GM10248 (cell line): Measurements from ENCODE around the gene REG3A.

Experiments
- CTCF ChIA-PET: fragments of 300-600 bp; sonication (Branson Sonifier 250); formaldehyde crosslinking; extraction: SDS; loops from one replicate; lab custom pipeline; 2021; ENCODE audit warnings: antibody characterized with exemption; lab: Yijun Ruan, JAX
- POLR2A ChIA-PET: fragments of 350-650 bp; sonication (Branson Sonifier 250); formaldehyde crosslinking; extraction: SDS; loops from one replicate; lab custom pipeline; 2020; ENCODE audit warnings: antibody characterized with exemption; lab: Yijun Ruan, JAX
- DNase-seq: peaks from one replicate; pipeline ENCODE4 v3.0.0; 2012; ENCODE audit errors: extremely low spot score
- TF ChIP-seq, protein P1 (sequence below): IDR thresholded peaks from 2 replicates; pipeline ENCODE4 v1.5.1; 2012; ENCODE audit warnings: mild to moderate bottlenecking, low read depth; ENCODE audit errors: extremely low read depth, missing control alignments, control extremely low read depth

REG3A gene

DNA sequence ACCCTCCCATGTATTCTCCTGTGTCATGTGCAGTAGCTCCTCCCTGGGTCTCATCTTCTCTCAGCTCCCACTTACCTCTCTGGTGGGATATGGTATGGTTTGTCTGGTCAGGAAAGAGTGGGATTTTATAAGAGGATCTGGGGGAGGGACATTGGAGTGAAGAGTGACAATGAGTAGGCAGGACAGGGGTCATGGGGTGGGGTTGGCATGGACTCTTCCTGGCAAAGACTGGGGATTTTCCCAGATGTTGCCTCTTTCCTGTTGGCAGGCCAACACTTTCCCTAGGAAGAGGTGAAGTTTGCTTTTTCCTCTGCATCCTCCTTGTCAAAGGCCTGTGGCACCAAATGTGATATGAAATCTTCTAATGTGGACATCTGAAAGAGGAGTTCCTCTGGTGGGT lies at the start of gene REG3A:
Gene REG3A, minus strand, starts transcription at position 101 of the 400 bp plus-strand sequence. CDS start 348 bp downstream, outside the sequence.
- POLR2A ChIA-PET: no interaction called here
- no peak for DNase-seq

DNA sequence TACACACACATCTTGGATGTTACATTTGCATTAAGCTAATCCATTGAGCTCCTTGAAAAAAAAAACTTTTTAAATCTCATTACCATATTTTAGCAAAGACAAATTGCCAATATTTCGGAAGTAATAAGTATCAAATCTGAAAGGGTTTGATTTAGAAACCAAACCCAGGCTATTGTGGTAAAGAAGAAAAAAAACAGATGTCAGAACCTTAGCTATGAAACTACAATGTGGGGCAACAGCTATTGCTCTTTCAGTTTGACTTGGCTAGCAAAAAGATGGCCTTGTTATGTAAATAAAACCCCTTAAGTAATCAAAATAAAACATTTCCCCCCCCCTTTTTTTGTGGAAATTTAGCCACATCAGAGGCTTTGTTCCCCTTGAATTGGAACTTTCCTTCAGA lies 41.2 kb upstream of the REG3A start:
- DNase-seq: no peak
- POLR2A ChIA-PET: no interaction called here
- CTCF ChIA-PET: interaction anchor here (1.7 kb wide), 1 partner anchor 11 kb away, joined by 4 read pairs; no protein-coding TSS in a partner anchor
- TF ChIP-seq, protein P1, sequence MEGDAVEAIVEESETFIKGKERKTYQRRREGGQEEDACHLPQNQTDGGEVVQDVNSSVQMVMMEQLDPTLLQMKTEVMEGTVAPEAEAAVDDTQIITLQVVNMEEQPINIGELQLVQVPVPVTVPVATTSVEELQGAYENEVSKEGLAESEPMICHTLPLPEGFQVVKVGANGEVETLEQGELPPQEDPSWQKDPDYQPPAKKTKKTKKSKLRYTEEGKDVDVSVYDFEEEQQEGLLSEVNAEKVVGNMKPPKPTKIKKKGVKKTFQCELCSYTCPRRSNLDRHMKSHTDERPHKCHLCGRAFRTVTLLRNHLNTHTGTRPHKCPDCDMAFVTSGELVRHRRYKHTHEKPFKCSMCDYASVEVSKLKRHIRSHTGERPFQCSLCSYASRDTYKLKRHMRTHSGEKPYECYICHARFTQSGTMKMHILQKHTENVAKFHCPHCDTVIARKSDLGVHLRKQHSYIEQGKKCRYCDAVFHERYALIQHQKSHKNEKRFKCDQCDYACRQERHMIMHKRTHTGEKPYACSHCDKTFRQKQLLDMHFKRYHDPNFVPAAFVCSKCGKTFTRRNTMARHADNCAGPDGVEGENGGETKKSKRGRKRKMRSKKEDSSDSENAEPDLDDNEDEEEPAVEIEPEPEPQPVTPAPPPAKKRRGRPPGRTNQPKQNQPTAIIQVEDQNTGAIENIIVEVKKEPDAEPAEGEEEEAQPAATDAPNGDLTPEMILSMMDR: no peak

More for the DNA sequence above, at the start of gene REG3A:
- CTCF ChIA-PET: no interaction called here
- TF ChIP-seq, protein P1: no peak

DNA sequence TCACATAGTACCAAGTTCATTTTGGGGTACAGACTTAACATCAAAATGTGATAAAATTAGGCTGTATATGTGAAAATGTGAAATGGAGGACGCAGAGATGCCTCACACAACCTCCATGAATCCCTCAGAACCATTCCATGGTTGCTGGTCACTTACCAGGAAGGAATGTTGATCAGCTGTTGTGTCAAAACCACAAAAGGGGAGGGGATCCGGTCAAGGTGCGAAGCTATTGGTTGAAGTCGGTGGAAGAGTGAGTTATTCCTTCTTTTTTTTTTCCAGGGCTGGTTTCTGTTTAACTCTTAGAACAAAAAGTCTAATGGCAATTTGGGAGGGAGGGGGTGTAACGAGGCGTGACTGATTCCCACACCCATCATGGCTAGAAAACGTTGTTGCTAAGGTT lies 32.3 kb upstream of the REG3A start:
- DNase-seq: no peak
- ChIA-PET POLR2A (no interaction called here), CTCF (no interaction called here)
- TF ChIP-seq, protein P1: no peak

DNA sequence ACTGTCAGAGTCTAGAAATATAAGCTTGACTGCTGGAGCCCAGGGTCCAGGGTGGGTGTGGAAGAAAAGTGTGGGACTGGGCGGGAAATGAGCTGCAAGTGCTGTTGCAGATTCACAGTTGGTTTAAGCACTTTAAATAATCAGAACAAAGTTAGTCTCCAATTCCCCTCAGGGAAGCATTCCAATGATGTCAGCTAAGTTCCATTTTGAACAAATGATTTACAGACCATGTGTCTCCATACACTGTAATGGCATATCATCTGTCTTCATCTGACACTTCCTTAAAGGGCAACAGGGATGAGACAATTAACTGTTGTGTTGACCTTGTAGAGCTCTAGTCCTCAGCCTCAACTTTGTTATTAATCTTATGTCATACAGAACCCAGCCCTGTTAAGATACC lies 31.5 kb upstream of the REG3A start:
- DNase-seq: no peak
- TF ChIP-seq, protein P1: no peak
- ChIA-PET POLR2A (no interaction called here), CTCF (interaction anchor here (1.7 kb wide), 1 partner anchor 10 kb away, joined by 4 read pairs; no protein-coding TSS in a partner anchor)

DNA sequence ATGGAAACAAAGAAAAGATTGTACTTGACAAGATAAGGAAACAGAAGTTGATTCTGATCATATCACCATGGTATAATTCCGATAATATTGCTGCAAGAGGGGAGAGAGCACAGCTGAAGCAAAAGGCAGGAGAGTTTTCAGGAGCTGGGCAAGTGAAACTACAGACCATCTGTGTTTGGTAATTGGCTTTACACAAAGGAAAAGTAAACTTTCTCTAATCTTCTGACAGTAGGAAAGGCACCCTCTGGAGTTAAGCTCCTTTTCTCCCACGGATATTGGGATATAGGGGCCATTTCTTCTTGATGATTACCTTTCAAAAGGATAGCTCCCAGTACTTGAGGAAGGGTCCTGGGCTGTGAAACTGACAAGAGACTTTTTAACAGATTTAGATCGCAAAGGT lies 29.9 kb upstream of the REG3A start:
- ChIA-PET CTCF (interaction anchor here (1.7 kb wide), 1 partner anchor 12 kb away, joined by 4 read pairs; no protein-coding TSS in a partner anchor), POLR2A (no interaction called here)
- TF ChIP-seq, protein P1: no peak
- DNase-seq: no peak

DNA sequence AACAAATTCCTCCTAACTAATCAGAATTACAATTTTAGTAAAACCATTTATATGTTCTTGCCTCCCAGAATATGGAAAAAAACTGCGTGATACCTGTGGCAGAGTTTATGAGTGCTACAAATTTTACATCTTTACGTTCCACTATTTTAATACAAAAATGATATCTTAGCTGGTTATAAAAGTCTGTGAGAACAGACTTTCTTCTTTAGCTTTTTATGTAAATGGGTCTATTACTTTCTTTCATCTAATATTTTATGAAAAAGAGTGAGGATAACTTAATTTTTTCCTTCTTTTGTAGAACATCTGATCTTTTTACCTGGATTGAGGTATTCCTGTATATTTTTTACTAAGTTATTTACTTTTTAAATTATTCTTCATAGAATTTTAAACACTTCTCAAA lies 22.1 kb upstream of the REG3A start:
- TF ChIP-seq, protein P1: no peak
- ChIA-PET CTCF (no interaction called here), POLR2A (no interaction called here)
- DNase-seq: no peak
